ENCODE data around the gene FBXW12.

The FBXW12 gene

GRCh38 chr3:48437812-48438211 is 65.8 kb downstream of the FBXW12 start:
- DNase-seq: no peak

GRCh38 chr3:48439820-48440589 is 68.0 kb downstream of the FBXW12 start, which contains the start of the genes CCDC51 and TMA7:
Gene CCDC51 (minus strand): TSS chr3:48440119. CDS start chr3:48435128, 4,991 bp downstream.
Gene TMA7 (plus strand): TSS chr3:48440257. CDS start chr3:48440297, 40 bp downstream.
- peak; percentile 93 to 97 (median 94) for DNase-seq

- no peak for DNase-seq
Observed at GRCh38 chr3:48440590-48440958, 68.6 kb downstream of the FBXW12 start.

GRCh38 chr3:48441940-48442339 is 69.9 kb downstream of the FBXW12 start:
- DNase-seq: no peak
